ENCODE measurements around the gene HOXC6.

The HOXC6 gene

GRCh38 chr12:54010972-54011664 is 17.1 kb upstream of the HOXC6 start:
- H3K27me3 ChIP-seq = no peaks in the 10 kb centered on the region
- peak overlapping the region; percentile 59 to 64 for H3K4me3 ChIP-seq
- H3K4me1 ChIP-seq = peaks cover 0 to 85% (median 52%) of the 10 kb centered on the region in 4 donors
- peak overlapping the region; percentile 80 to 98 for H3K27ac ChIP-seq
- no peaks in the 10 kb centered on the region for H3K9me3 ChIP-seq
- intact Hi-C loops (cut with DNase I; ENCODE audit: low total_unique reads) = no loop called here
- H3K36me3 ChIP-seq = no peaks in the 10 kb centered on the region
- TF ChIP-seq CTCF (IDR thresholded peaks at IDR 0.05) = no peak
- DNase-seq = no peak

GRCh38 chr12:54011665-54012532 is 16.3 kb upstream of the HOXC6 start:
- no peaks in the 10 kb centered on the region for H3K36me3 ChIP-seq
- H3K9me3 ChIP-seq = no peaks in the 10 kb centered on the region
- no peak for DNase-seq
- TF ChIP-seq CTCF (IDR thresholded peaks at IDR 0.05) = no peak
- no peaks in the 10 kb centered on the region for H3K27me3 ChIP-seq
- peaks cover 0 to 80% (median 44%) of the 10 kb centered on the region in 4 donors for H3K4me1 ChIP-seq
- H3K27ac ChIP-seq = peak overlapping the region; percentile 98
- H3K4me3 ChIP-seq = peak overlapping the region in 1 of 2 donors; percentile 64
- intact Hi-C loops (cut with DNase I; ENCODE audit: low total_unique reads) = no loop called here

GRCh38 chr12:54012631-54013409 is 15.4 kb upstream of the HOXC6 start:
- no peaks in the 10 kb centered on the region for H3K36me3 ChIP-seq
- intact Hi-C loops (cut with DNase I; ENCODE audit: low total_unique reads) = no loop called here
- DNase-seq = no peak
- no peaks in the 10 kb centered on the region for H3K9me3 ChIP-seq
- no peak overlapping the region for H3K4me3 ChIP-seq
- H3K4me1 ChIP-seq = peaks cover 0 to 71% (median 36%) of the 10 kb centered on the region in 4 donors
- no peaks in the 10 kb centered on the region for H3K27me3 ChIP-seq
- TF ChIP-seq CTCF (IDR thresholded peaks at IDR 0.05) = no peak
- H3K27ac ChIP-seq = peak overlapping the region; percentile 98

- no peak for TF ChIP-seq CTCF (IDR thresholded peaks at IDR 0.05)
- Histone ChIP-seq H3K27me3 (no peaks in the 10 kb centered on the region), H3K4me3 (peak overlapping the region; percentile 37 to 53), H3K27ac (peak overlapping the region; percentile 98), H3K36me3 (no peaks in the 10 kb centered on the region), H3K4me1 (peaks cover 0 to 69% (median 28%) of the 10 kb centered on the region in 4 donors), H3K9me3 (no peaks in the 10 kb centered on the region)
- no peak for DNase-seq
- intact Hi-C loops (cut with DNase I; ENCODE audit: low total_unique reads) = no loop called here
Observed at GRCh38 chr12:54014377-54015017, 13.7 kb upstream of the HOXC6 start.

Data from tibial artery (tissue), 4 donors.